Breast epithelium (tissue), 3 donors: ENCODE results near the gene MYO3B.

Source experiments
- CTCF ChIP-seq, 3 donors: fragments of 450-650 bp; IDR thresholded peaks; one replicate each; pipeline ENCODE4 v1.5.1; 2016 to 2017; ENCODE audit warnings: antibody characterized with exemption in 3 of 3, mild to moderate bottlenecking in 3 of 3, moderate library complexity in 3 of 3
- POLR2A ChIP-seq: fragments of 450-650 bp; IDR thresholded peaks from one replicate; pipeline ENCODE4 v1.6.1; 2016; ENCODE audit warnings: antibody characterized with exemption, mild to moderate bottlenecking, moderate library complexity

- TF ChIP-seq POLR2A (no peak), CTCF (IDR thresholded peaks at IDR 0.05) (no peak)
Observed at GRCh38 chr2:170341684-170342623, 164.0 kb downstream of the MYO3B start.
